ENCODE results near the gene TRMT10C.

DNA sequence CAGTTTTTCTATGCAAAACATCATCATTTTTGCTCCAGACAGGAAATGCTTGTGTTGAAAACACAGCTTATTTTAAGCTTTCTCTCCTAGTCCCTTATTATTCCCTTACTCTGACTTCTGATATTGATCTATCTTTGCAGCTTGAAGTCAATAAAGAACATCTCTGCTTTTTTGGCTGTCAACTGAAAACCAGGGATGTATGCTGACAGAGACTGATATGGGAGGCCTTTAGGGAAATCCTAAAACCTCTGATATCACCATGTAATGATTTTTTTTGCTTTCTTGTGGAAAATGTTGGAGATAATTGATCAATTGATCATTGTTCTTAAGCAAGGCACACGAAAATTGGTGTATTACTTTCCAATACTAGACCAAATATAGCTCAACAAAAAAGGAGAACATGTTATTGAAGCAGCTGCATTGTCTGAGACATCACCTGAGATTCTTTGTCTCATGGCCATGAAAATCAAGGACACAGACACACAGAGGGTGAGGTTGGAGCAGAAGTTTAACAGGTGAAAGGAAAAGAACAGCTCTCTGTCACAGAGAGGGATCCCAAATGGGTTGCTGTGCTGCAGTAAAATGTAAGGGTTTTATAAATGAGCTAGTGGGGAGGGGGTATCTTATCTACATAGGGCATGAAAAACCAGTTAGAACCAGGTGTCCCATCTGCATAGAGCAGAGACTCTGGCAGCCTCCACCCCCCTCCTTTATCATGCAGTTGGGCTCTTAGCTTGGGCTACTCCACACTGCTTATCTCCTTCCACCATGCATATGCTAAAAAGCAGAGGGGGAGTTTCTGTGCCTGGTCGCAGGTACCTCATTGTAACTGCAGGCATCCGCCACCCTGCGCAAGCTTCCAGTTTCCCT, 31.6 kb upstream of the TRMT10C start:
- no peak for TF ChIP-seq POLR2AphosphoS5 (IDR thresholded peaks at IDR 0.05)
- TF ChIP-seq, protein P1, sequence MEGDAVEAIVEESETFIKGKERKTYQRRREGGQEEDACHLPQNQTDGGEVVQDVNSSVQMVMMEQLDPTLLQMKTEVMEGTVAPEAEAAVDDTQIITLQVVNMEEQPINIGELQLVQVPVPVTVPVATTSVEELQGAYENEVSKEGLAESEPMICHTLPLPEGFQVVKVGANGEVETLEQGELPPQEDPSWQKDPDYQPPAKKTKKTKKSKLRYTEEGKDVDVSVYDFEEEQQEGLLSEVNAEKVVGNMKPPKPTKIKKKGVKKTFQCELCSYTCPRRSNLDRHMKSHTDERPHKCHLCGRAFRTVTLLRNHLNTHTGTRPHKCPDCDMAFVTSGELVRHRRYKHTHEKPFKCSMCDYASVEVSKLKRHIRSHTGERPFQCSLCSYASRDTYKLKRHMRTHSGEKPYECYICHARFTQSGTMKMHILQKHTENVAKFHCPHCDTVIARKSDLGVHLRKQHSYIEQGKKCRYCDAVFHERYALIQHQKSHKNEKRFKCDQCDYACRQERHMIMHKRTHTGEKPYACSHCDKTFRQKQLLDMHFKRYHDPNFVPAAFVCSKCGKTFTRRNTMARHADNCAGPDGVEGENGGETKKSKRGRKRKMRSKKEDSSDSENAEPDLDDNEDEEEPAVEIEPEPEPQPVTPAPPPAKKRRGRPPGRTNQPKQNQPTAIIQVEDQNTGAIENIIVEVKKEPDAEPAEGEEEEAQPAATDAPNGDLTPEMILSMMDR (IDR thresholded peaks at IDR 0.05) = no peak

Measured in breast epithelium (tissue), 3 donors.